Memory B cell (primary cell): ENCODE results near the gene TSPAN18.

Experiments used
- ATAC-seq: fragments of 150-1000 bp; cut with Tn5 transposase; 2 replicates; pipeline ENCODE4 v1.10.0; 2021; ENCODE audit warnings: low read depth, mild to moderate bottlenecking, moderate library complexity
- DNase-seq, 2 donors: peaks; one replicate each; pipeline ENCODE4 v3.0.0; 2022; ENCODE audit warnings: low spot score in 2 of 2
- H3K27ac Mint-ChIP-seq: one replicate; pipeline ENCODE4 v1.8.0; 2022; ENCODE audit warnings: mild to moderate bottlenecking, moderate library complexity, mixed read lengths
- H3K27me3 Mint-ChIP-seq: one replicate; pipeline ENCODE4 v1.8.0; 2022; ENCODE audit warnings: mixed read lengths
- H3K36me3 Mint-ChIP-seq: one replicate; pipeline ENCODE4 v1.8.0; 2022; ENCODE audit warnings: mild to moderate bottlenecking, mixed read lengths
- H3K4me1 Mint-ChIP-seq: one replicate; pipeline ENCODE4 v1.8.0; 2022; ENCODE audit warnings: mixed read lengths
- H3K4me3 Mint-ChIP-seq: one replicate; pipeline ENCODE4 v1.8.0; 2022; ENCODE audit warnings: mild to moderate bottlenecking, moderate library complexity, mixed read lengths
- H3K9me3 Mint-ChIP-seq: one replicate; pipeline ENCODE4 v1.8.0; 2022; ENCODE audit warnings: mixed read lengths

TSPAN18 gene

GRCh38 chr11:44825058-44825785 is 98.5 kb downstream of the TSPAN18 start:
- H3K9me3 Mint-ChIP-seq = peaks cover 4% of the 10 kb centered on the region
- DNase-seq (no peak), ATAC-seq (no peak)
- no peak overlapping the region for H3K4me3 Mint-ChIP-seq
- H3K36me3 Mint-ChIP-seq = no peaks in the 10 kb centered on the region
- peaks cover 1% of the 10 kb centered on the region for H3K27me3 Mint-ChIP-seq
- no peak overlapping the region for H3K27ac Mint-ChIP-seq
- no peaks in the 10 kb centered on the region for H3K4me1 Mint-ChIP-seq

DNA sequence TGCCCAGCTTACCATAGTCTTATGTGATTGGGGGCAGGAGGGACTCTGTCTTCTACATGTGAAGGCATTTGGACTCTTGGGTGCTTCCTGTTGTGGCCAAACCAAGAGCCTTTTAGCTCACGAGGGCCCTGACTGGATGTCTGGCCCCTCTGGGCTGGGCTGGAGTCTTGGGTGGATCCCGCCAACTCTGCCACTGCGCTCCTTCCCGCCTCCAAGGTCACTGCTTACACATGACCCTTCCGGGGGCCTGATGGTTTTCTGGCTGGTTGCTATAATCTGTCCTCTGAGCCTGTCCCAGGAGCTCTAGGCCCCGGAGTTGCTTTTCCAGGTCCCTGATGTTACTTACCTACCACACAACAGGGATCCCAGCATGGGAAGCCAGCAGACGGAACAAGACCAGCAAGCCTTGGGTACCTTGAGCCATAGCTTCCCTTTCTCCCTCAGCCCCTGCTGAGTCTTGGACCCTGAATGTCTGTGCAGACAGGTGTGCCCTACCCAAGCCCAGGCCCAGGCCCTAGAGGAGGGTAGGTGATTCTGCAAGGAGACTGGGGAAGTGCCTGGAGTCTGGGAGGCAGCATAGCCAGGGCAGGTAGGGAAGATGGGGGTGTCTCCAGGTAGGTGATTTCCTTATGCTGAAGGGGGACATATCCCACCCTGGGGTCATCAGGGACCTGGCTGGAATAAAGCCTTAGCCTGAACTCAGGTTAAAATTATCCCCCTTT is 100.3 kb downstream of the TSPAN18 start:
- H3K4me3 Mint-ChIP-seq = no peak overlapping the region
- no peak overlapping the region for H3K27ac Mint-ChIP-seq
- no peaks in the 10 kb centered on the region for H3K4me1 Mint-ChIP-seq
- H3K36me3 Mint-ChIP-seq = no peaks in the 10 kb centered on the region
- no peak for ATAC-seq
- H3K27me3 Mint-ChIP-seq = peaks cover 1% of the 10 kb centered on the region
- peaks cover 4% of the 10 kb centered on the region for H3K9me3 Mint-ChIP-seq
- no peak for DNase-seq

DNA sequence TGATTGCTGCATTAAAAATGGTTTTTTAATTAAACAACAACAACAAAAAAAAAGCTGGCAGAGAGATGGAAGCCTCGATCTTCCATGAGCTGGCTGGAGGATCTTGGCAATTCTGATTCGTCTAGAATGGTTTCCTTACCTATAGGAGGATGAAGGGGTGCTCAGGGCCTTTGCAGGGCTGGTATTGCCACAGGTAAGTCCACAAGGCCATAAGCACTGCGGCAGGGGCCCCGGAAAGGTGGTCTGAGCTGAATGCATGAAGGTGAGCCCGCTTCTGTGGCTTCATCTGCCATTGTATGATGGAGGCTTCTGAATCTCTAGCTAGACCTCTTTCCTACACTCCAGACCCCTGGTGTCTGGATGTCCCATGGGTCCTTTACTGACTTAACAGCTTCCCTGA is 101.5 kb downstream of the TSPAN18 start:
- peaks cover 2% of the 10 kb centered on the region for H3K27me3 Mint-ChIP-seq
- no peaks in the 10 kb centered on the region for H3K4me1 Mint-ChIP-seq
- no peak for ATAC-seq
- H3K36me3 Mint-ChIP-seq = no peaks in the 10 kb centered on the region
- H3K4me3 Mint-ChIP-seq = no peak overlapping the region
- no peak overlapping the region for H3K27ac Mint-ChIP-seq
- peaks cover under 1% of the 10 kb centered on the region for H3K9me3 Mint-ChIP-seq
- no peak for DNase-seq

GRCh38 chr11:44829838-44830237 is 103.1 kb downstream of the TSPAN18 start:
- Mint-ChIP-seq H3K4me3 (no peak overlapping the region), H3K27me3 (peaks cover 5% of the 10 kb centered on the region), H3K36me3 (no peaks in the 10 kb centered on the region), H3K27ac (no peak overlapping the region), H3K4me1 (no peaks in the 10 kb centered on the region), H3K9me3 (no peaks in the 10 kb centered on the region)
- DNase-seq (no peak), ATAC-seq (no peak)

GRCh38 chr11:44831605-44832394 is 105.0 kb downstream of the TSPAN18 start:
- no peaks in the 10 kb centered on the region for H3K9me3 Mint-ChIP-seq
- H3K4me1 Mint-ChIP-seq = no peaks in the 10 kb centered on the region
- ATAC-seq (no peak), DNase-seq (no peak)
- no peak overlapping the region for H3K4me3 Mint-ChIP-seq
- H3K36me3 Mint-ChIP-seq = no peaks in the 10 kb centered on the region
- peaks cover 5% of the 10 kb centered on the region for H3K27me3 Mint-ChIP-seq
- H3K27ac Mint-ChIP-seq = no peak overlapping the region

DNA sequence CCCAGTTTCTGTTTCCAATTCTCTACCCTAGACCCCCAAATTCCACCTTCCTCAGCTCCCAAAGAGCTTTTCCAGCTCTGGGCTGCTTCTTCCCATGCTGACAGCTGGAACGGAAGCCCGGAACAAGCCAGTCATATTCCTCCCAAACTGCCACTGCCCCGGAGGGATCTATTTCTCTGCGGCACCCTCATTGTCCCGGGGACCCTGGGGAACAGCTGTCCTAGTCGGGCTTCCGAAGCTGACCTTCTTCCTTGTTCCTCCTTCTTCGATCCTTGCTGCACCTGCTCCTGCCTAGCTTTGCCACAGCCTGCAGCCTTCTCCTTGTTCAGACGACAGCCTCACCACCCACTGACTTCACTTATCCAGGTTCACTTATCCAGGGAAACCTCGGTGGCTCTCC is 105.7 kb downstream of the TSPAN18 start:
- no peak for ATAC-seq
- peaks cover 5% of the 10 kb centered on the region for H3K27me3 Mint-ChIP-seq
- no peaks in the 10 kb centered on the region for H3K4me1 Mint-ChIP-seq
- no peak overlapping the region for H3K27ac Mint-ChIP-seq
- no peak for DNase-seq
- no peaks in the 10 kb centered on the region for H3K36me3 Mint-ChIP-seq
- H3K4me3 Mint-ChIP-seq = no peak overlapping the region
- no peaks in the 10 kb centered on the region for H3K9me3 Mint-ChIP-seq

DNA sequence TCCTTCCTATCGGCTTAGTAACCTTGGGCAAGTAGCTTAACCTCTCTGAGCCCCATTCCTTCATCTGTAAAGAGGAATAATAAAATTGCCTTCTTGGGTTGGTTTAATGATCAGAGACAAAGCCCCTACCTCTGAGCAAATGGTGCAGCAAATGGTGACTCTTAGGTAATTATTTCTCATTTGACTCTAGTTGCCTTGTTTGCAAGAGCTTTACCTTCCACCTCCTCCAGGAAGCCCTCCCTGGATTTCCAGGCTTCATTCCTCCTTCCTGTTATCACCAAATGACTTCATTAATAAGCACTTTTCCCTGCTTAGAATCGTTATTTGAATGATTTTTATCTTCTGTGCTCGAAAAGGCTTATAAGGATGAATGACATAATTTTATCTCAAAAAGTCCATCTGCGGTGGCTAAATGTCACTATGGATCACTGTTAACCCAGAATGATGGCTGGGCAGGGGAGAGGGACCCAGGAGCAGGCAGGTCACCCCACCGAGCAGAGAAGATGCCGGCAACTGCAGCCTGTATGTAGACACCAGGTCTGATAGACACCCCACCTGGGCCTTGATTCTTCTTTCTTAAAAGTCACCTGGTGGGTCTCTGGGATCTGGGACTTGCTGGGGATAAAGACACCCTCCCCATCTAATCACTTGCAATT is 106.6 kb downstream of the TSPAN18 start:
- Mint-ChIP-seq H3K4me3 (no peak overlapping the region), H3K4me1 (no peaks in the 10 kb centered on the region), H3K9me3 (no peaks in the 10 kb centered on the region), H3K27ac (no peak overlapping the region), H3K27me3 (peaks cover 8% of the 10 kb centered on the region), H3K36me3 (no peaks in the 10 kb centered on the region)
- ATAC-seq = no peak
- no peak for DNase-seq

DNA sequence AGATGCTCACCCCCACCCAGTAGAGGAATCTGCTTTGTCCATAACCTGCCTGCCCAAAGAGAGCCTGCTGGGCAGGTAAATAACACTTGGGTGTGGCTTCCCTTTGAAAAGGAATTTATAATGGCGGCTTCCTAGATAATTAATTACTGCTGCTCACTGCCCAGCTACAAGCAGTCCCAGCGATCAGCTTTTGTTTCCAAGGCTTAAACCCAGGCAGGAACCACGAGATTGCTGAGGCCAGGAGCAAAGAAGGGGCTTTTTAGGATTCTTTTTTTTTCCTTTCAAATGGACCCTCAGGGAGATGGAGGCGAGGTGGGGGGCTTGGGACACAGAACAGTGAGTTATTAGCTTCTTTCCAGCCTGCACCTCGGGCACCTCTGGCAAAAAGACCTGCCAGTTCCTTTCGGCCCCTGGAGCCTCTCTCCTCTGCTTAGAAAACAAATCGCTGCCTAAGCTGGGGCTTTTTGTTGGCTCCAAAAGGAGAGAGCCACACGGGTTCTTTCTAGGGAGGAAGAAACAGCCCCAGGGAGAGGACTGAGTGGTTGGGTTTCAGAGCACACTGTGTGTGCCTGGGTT is 107.2 kb downstream of the TSPAN18 start:
- ATAC-seq (no peak), DNase-seq (no peak)
- H3K27ac Mint-ChIP-seq = no peak overlapping the region
- H3K27me3 Mint-ChIP-seq = peaks cover 10% of the 10 kb centered on the region
- H3K4me1 Mint-ChIP-seq = no peaks in the 10 kb centered on the region
- no peaks in the 10 kb centered on the region for H3K36me3 Mint-ChIP-seq
- H3K9me3 Mint-ChIP-seq = no peaks in the 10 kb centered on the region
- H3K4me3 Mint-ChIP-seq = no peak overlapping the region

DNA sequence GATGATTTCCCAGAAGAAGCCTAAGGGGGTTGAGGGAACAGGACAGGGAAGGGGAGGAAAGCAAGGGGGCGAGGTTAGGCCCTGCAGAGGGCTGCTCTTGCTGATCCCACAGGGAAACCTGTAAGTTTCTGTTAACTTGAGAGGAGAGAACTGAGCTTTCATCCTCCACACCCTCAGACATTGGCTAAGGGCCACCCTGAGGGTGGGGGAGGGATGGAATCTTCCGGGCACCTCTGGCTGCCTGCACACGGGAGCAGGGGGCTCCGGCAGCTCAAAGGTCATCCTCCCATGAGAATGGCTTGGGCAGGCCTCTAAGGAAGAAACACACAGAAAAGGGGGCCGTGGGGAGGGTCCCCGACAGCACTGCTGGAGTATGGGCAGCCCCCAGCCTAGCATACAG is 108.1 kb downstream of the TSPAN18 start:
- H3K4me3 Mint-ChIP-seq = no peak overlapping the region
- H3K36me3 Mint-ChIP-seq = no peaks in the 10 kb centered on the region
- H3K9me3 Mint-ChIP-seq = no peaks in the 10 kb centered on the region
- no peak for DNase-seq
- no peak for ATAC-seq
- peaks cover 13% of the 10 kb centered on the region for H3K27me3 Mint-ChIP-seq
- H3K4me1 Mint-ChIP-seq = no peaks in the 10 kb centered on the region
- no peak overlapping the region for H3K27ac Mint-ChIP-seq

DNA sequence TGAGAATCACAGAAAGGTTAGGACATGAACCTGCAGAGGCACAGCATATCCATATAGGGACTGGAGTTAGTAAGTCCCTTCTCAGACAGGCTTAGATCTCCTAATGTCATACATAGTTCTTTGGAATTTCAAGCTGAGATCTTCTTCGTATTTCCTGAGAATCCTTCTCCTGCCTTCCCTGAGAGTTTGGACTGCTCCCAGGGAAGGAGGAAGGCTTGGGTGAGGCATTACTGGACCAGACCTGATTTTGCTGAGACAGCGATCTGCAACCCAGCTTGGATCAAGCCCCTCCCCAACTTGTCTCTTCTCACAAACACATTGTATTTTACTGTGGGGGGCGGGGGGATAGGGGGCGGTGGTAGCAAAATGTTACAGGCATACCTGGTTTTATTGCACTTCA is 108.5 kb downstream of the TSPAN18 start:
- no peak overlapping the region for H3K27ac Mint-ChIP-seq
- no peak for ATAC-seq
- no peaks in the 10 kb centered on the region for H3K36me3 Mint-ChIP-seq
- H3K4me3 Mint-ChIP-seq = no peak overlapping the region
- peaks cover 13% of the 10 kb centered on the region for H3K27me3 Mint-ChIP-seq
- H3K4me1 Mint-ChIP-seq = no peaks in the 10 kb centered on the region
- H3K9me3 Mint-ChIP-seq = no peaks in the 10 kb centered on the region
- DNase-seq = no peak

DNA sequence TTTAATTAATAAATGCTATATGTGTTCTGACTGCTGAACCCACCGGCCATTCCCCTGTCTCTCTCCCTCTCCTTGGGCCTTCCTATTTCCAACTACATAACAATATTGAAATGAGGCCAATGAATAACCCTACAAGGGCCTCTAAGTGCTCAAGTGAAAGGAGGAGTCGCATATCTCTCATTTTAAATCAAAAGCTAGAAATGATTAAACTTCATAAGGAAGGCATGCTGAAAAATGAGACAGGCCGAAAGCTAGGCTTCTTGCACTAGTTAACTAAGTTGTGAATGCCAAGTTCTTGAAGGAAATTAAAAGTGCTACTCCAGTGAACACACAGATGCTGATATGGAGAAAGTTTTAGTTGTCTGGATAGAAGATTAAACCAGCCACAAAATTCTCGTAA is 109.2 kb downstream of the TSPAN18 start:
- peaks cover 13% of the 10 kb centered on the region for H3K27me3 Mint-ChIP-seq
- H3K36me3 Mint-ChIP-seq = no peaks in the 10 kb centered on the region
- H3K4me1 Mint-ChIP-seq = no peaks in the 10 kb centered on the region
- ATAC-seq (no peak), DNase-seq (no peak)
- no peak overlapping the region for H3K4me3 Mint-ChIP-seq
- H3K9me3 Mint-ChIP-seq = no peaks in the 10 kb centered on the region
- no peak overlapping the region for H3K27ac Mint-ChIP-seq

DNA sequence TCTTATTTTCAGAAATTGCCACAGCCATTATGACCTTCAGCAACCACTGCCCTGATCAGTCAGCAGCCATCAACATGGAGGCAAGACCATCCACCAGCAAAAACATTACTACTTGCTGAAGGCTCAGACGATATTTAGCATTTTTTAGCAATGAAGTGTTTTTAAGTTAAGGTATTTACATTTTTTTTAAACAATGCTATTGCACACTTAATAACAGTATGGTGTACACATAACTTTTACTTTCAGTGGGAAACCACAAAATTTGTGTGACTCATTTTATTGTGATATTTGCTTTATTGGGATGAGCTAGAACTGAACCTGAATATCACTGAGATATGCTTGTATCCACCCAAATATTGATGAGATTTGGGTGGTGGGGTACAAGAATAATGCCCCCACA is 110.9 kb downstream of the TSPAN18 start:
- H3K27ac Mint-ChIP-seq = no peak overlapping the region
- H3K27me3 Mint-ChIP-seq = peaks cover 15% of the 10 kb centered on the region
- no peak for ATAC-seq
- no peaks in the 10 kb centered on the region for H3K4me1 Mint-ChIP-seq
- H3K36me3 Mint-ChIP-seq = no peaks in the 10 kb centered on the region
- no peak for DNase-seq
- peaks cover 3% of the 10 kb centered on the region for H3K9me3 Mint-ChIP-seq
- H3K4me3 Mint-ChIP-seq = no peak overlapping the region

- H3K4me3 Mint-ChIP-seq = no peak overlapping the region
- H3K4me1 Mint-ChIP-seq = no peaks in the 10 kb centered on the region
- peaks cover 11% of the 10 kb centered on the region for H3K9me3 Mint-ChIP-seq
- peaks cover 3% of the 10 kb centered on the region for H3K36me3 Mint-ChIP-seq
- no peak overlapping the region for H3K27ac Mint-ChIP-seq
- peaks cover 10% of the 10 kb centered on the region for H3K27me3 Mint-ChIP-seq
- ATAC-seq (no peak), DNase-seq (no peak)
Observed at GRCh38 chr11:44839458-44840084, 112.8 kb downstream of the TSPAN18 start.
